Kidney (tissue), 14 donors: ENCODE data around the gene C22orf39. TPM values are rescaled to one million over a fixed set of nuclear protein-coding genes. Genes with fewer than 3 reads are reported as not detected.

Source experiments
- DNase-seq, 5 donors: peaks; one replicate each; pipeline ENCODE4 v3.0.0-alpha.2; 2013 to 2020
- FAIRE-seq: peaks from 2 replicates; lab custom pipeline; 2012; peaks lifted over from hg19 to GRCh38; lab: Jason Lieb, UNC
- H3K27ac ChIP-seq, 2 donors: one replicate each; pipeline ENCODE4 v1.7.0; 2013; ENCODE audit warnings: low read depth in 2 of 2, low read length in 2 of 2, inconsistent platforms in 1 of 2
- H3K27me3 ChIP-seq: one replicate; pipeline ENCODE4 v1.7.1; 2013; ENCODE audit warnings: low read length, inconsistent platforms; ENCODE audit not compliant: control insufficient read depth, insufficient read depth
- H3K36me3 ChIP-seq, 3 donors: one replicate each; pipeline versions ENCODE4 v1.7.0 to v1.7.1; 2013; ENCODE audit warnings: low read length in 3 of 3, control low read depth in 1 of 3, inconsistent platforms in 1 of 3; ENCODE audit not compliant: insufficient read depth in 3 of 3, control insufficient read depth in 2 of 3
- H3K4me1 ChIP-seq, 3 donors: one replicate each; pipeline versions ENCODE4 v1.7.0 to v1.7.1; 2013; ENCODE audit warnings: low read length in 3 of 3, inconsistent platforms in 1 of 3, low read depth in 1 of 3; ENCODE audit not compliant: control insufficient read depth in 2 of 3, insufficient read depth in 2 of 3
- H3K4me3 ChIP-seq, 3 donors: one replicate each; pipeline versions ENCODE4 v1.7.0 to v1.8.1; 2013; ENCODE audit warnings: low read length in 3 of 3, control low read depth in 1 of 3, inconsistent platforms in 1 of 3
- H3K9ac ChIP-seq, 3 donors: one replicate each; pipeline versions ENCODE4 v1.7.0 to v1.7.1; 2013; ENCODE audit warnings: low read length in 3 of 3, control low read depth in 1 of 3, inconsistent platforms in 1 of 3
- H3K9me3 ChIP-seq, 3 donors: one replicate each; pipeline versions ENCODE4 v1.7.0 to v1.7.1; 2013; ENCODE audit warnings: low read length in 3 of 3, control low read depth in 1 of 3, inconsistent platforms in 1 of 3; ENCODE audit not compliant: control insufficient read depth in 2 of 3, insufficient read depth in 1 of 3
- intact Hi-C: fragments of 100-400 bp; cut with DNase I; formaldehyde crosslinking; loops from one replicate; pipeline ENCODE4 v1.11.1; 2022
- polyA plus RNA-seq: library from polyadenylated mRNA; stranded (reverse); fragments of 350-450 nt; fragmentation: Illumina TruSeq; extraction: RNeasy Lipid Tissue Mini Kit (QIAGEN cat#74804); gene quantifications from one replicate; pipeline ENCODE4 v1.2.3, GENCODE V29; 2014; ENCODE audit warnings: low read depth, low replicate concordance; ENCODE audit not compliant: insufficient read depth
- total RNA-seq: library from RNA; stranded (reverse); fragmentation: NEBNext Ultra II Directional; extraction: Animal tissue kit (Norgen Biotek cat#: 25700); gene quantifications from one replicate; pipeline ENCODE4 v1.2.1, GENCODE V29; 2021
- TF ChIP-seq, protein P1 (sequence below): IDR thresholded peaks from 3 replicates; pipeline ENCODE4 v1.5.1; 2012; ENCODE audit warnings: mild to moderate bottlenecking, moderate library complexity, borderline replicate concordance; ENCODE audit not compliant: insufficient read depth; ENCODE audit errors: extremely low read depth
- donor health status: control.
- donor health status: control.
- donor health status: control.
- donor health status: control.
- donor health status: control.
- donor health status: DM: yes; HTN: yes; CAD: no.
- donor health status: Normal renal cell carcinoma (clear cell type).

Gene C22orf39
- total and polyA plus RNA-seq, 2 donors from 2014 or later = 27.1 to 54.4 TPM

DNA sequence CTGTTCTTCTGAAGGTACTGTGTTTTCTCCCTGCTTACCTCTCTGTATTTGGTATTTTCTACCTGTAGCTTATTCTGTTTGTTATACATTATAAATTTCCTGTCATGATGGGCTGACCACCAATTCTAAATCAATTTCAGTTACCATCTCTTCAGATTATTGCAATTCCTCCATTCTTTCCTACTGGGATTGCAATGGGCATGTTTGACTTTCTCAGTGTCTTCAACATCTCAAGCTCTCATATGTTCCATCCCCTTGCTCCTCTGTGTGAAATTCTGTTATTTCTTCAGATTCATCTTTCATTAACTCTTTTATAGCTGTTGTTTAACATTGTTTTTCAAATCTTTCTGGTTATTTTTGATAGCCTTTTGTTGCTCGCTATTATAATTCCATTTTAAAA lies 15.5 kb upstream of the C22orf39 start:
- intact Hi-C loops = no loop called here
- FAIRE-seq = no peak
- no peaks in the 10 kb centered on the region for H3K27me3 ChIP-seq
- H3K9me3 ChIP-seq = no peaks in the 10 kb centered on the region
- no peak for DNase-seq
- no peaks in the 10 kb centered on the region for H3K4me1 ChIP-seq
- peaks cover 9 to 48% (median 38%) of the 10 kb centered on the region in 3 donors for H3K36me3 ChIP-seq
- TF ChIP-seq, protein P1, sequence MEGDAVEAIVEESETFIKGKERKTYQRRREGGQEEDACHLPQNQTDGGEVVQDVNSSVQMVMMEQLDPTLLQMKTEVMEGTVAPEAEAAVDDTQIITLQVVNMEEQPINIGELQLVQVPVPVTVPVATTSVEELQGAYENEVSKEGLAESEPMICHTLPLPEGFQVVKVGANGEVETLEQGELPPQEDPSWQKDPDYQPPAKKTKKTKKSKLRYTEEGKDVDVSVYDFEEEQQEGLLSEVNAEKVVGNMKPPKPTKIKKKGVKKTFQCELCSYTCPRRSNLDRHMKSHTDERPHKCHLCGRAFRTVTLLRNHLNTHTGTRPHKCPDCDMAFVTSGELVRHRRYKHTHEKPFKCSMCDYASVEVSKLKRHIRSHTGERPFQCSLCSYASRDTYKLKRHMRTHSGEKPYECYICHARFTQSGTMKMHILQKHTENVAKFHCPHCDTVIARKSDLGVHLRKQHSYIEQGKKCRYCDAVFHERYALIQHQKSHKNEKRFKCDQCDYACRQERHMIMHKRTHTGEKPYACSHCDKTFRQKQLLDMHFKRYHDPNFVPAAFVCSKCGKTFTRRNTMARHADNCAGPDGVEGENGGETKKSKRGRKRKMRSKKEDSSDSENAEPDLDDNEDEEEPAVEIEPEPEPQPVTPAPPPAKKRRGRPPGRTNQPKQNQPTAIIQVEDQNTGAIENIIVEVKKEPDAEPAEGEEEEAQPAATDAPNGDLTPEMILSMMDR = no peak
- no peak overlapping the region for H3K4me3 ChIP-seq
- no peak overlapping the region for H3K27ac ChIP-seq
- no peak overlapping the region for H3K9ac ChIP-seq

DNA sequence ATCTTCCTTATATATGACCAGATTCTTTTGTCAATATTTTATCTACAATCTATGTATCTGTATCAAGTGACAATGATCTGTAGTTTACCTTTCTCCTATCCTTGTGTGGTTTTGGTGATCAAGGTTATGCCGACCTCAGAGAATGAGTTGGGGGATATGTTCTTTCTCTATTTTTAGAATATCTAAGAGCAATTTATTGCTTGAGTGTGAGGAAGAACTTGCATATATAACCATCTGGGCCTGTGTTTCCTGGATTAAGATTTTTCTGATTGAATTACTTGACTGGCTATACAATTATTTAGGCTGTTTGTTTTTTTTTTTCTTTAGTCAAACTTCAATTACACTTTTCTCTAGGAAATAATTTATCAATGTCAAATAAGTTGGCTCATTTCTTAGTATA lies 14.0 kb upstream of the C22orf39 start:
- no peaks in the 10 kb centered on the region for H3K4me1 ChIP-seq
- TF ChIP-seq, protein P1 = no peak
- H3K9ac ChIP-seq = no peak overlapping the region
- no peaks in the 10 kb centered on the region for H3K27me3 ChIP-seq
- no peak overlapping the region for H3K27ac ChIP-seq
- no peak overlapping the region for H3K4me3 ChIP-seq
- DNase-seq (no peak), FAIRE-seq (peak; percentile 51)
- H3K9me3 ChIP-seq = no peaks in the 10 kb centered on the region
- intact Hi-C loops = no loop called here
- H3K36me3 ChIP-seq = peaks cover 5 to 46% (median 33%) of the 10 kb centered on the region in 3 donors

DNA sequence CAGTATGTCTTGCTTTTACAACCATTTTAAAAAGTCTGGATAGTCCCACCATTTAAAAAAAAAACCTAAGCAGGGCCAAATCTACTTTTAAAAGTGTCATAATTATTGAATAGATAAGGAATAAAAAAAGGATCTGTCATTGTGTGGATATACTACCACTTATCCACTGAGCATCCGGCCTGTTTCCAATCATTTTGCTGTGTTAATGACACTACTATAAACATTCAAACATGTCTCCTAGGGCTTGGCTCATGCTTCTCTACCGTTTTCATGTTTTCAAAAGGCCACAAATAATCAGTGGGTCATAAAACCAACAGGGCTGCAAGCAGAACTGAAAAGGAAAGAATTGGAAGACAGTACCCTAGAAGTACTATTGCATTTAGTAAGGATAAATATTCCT lies 12.5 kb upstream of the C22orf39 start:
- TF ChIP-seq, protein P1 = no peak
- Histone ChIP-seq H3K27ac (no peak overlapping the region), H3K9me3 (no peaks in the 10 kb centered on the region), H3K4me3 (no peak overlapping the region), H3K9ac (no peak overlapping the region), H3K4me1 (no peaks in the 10 kb centered on the region), H3K36me3 (peaks cover 6 to 49% (median 34%) of the 10 kb centered on the region in 3 donors), H3K27me3 (no peaks in the 10 kb centered on the region)
- FAIRE-seq (no peak), DNase-seq (no peak)
- intact Hi-C loops = no loop called here

DNA sequence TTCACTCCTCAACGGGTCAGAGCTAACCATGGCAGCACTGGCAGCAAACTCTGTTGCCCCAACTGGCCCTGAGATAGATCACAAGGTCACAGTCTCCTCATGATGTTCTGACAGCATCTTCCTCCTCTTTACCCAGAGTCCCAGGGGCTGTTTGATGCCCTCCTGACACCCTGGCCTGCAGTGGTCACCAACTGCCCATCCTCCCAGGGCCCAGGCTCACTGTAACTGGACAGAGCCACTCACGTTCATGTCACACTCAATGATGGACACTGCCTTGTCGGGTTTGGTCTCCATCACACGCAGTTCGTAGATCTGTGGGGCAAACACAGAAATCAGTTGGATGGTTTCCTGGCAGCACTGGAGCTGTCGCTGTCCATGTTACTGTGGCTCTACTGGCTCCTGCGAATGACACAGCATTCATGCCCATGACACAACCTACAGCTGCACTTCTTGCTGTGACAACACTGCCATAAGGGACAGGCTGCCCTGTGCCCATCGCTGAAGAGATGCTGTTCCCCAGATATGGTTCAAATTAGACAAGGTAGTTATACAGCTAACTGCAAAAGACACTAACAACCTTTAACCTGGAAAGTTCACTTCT lies 10.4 kb upstream of the C22orf39 start:
- Histone ChIP-seq H3K4me3 (no peak overlapping the region), H3K9me3 (no peaks in the 10 kb centered on the region), H3K36me3 (peaks cover 6 to 51% (median 41%) of the 10 kb centered on the region in 3 donors), H3K27me3 (no peaks in the 10 kb centered on the region), H3K4me1 (no peaks in the 10 kb centered on the region), H3K9ac (no peak overlapping the region), H3K27ac (no peak overlapping the region)
- intact Hi-C loops = no loop called here
- TF ChIP-seq, protein P1 = no peak
- no peak for FAIRE-seq
- DNase-seq = no peak
